ENCODE data around the gene COPS7A.

The COPS7A gene

DNA sequence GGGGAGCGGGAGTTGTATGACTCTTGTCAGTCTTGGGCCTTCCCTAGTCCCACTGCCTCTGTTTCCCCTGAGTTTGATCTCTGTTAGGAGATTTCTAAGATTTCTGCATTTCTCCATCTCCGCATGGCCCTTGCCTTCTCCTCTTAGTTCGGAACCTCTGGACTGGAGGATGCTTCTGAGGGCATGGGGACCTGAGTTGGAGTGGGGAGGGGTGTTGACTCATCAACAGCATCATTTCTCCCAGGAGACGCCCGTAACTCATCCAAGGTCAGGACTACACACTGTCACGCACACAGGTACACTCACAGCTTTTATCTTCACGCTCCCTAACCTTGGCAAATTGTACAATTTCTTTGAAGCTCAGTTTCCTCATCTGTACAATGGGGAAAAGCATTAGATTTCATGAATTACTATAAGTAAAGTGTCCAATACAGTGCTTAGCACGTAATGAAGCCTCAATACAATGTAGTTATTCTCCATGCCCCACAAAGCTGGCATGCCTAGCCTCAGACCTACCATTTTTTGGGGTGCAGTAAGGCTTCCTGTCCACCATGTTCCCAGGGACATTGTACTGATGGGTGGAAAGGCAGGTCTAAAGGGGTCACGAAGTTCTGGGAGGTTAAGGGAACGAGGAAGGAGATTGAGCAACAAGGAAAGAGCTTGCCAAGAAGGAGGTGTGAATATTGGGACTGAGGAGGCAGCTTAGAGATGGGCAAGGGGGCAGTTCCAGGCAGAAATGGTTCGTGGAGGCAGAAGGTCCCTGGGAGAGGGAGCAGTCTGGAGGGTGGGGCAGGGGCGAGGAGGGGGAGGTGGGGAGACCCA, 47.9 kb downstream of the COPS7A start:
- Histone ChIP-seq H3K79me2 (ENCODE audit: insufficient read depth, low read length) (no peaks in the 10 kb centered on the region), H3K4me2 (ENCODE audit: insufficient read depth, low read length) (no peak overlapping the region), H3K27me3 (ENCODE audit: insufficient read depth, low read length, poor library complexity) (peaks cover 21% of the 10 kb centered on the region), H3K9me3 (ENCODE audit: insufficient read depth, low read length, severe bottlenecking) (no peaks in the 10 kb centered on the region), H3K4me3 (ENCODE audit: low read depth in 1 of 2, low read length in 2 of 2) (no peak overlapping the region), H3K4me1 (ENCODE audit: insufficient read depth, low read length) (peaks cover 11% of the 10 kb centered on the region), H2AFZ (ENCODE audit: low read depth, low read length) (no peak overlapping the region), H3K9ac (ENCODE audit: low read depth, low read length) (no peak overlapping the region), H3K27ac (ENCODE audit: low read length) (no peak overlapping the region), H3K36me3 (ENCODE audit: insufficient read depth, low read length) (no peaks in the 10 kb centered on the region), H4K20me1 (ENCODE audit: insufficient read depth, low read length) (peaks cover 11% of the 10 kb centered on the region)
- no peak for ATAC-seq (ENCODE audit: insufficient read depth, low read depth)
- TF ChIP-seq, protein P1, sequence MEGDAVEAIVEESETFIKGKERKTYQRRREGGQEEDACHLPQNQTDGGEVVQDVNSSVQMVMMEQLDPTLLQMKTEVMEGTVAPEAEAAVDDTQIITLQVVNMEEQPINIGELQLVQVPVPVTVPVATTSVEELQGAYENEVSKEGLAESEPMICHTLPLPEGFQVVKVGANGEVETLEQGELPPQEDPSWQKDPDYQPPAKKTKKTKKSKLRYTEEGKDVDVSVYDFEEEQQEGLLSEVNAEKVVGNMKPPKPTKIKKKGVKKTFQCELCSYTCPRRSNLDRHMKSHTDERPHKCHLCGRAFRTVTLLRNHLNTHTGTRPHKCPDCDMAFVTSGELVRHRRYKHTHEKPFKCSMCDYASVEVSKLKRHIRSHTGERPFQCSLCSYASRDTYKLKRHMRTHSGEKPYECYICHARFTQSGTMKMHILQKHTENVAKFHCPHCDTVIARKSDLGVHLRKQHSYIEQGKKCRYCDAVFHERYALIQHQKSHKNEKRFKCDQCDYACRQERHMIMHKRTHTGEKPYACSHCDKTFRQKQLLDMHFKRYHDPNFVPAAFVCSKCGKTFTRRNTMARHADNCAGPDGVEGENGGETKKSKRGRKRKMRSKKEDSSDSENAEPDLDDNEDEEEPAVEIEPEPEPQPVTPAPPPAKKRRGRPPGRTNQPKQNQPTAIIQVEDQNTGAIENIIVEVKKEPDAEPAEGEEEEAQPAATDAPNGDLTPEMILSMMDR (IDR thresholded peaks at IDR 0.05; ENCODE audit: borderline replicate concordance, extremely low read depth, low read length, poor library complexity, severe bottlenecking), result no peak
- TF ChIP-seq EZH2 (IDR thresholded peaks at IDR 0.05; ENCODE audit: borderline replicate concordance, low read depth, low read length, severe bottlenecking), result no peak
- no peak for DNase-seq

DNA sequence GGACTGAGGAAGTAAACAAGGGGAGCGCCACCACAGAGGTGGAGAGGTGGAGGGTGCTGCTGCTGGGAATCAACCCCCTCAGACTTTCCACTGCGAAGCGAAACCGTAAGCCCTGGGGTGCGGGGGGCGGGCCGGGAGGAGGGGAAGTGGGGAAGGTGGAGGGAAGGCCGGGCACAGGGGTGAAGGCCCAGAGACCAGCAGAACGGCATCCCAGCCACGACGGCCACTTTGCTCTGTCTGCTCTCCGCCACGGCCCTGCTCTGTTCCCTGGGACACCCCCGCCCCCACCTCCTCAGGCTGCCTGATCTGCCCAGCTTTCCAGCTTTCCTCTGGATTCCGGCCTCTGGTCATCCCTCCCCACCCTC, 48.5 kb downstream of the COPS7A start, which contains the start of gene LAG3:
Gene LAG3, plus strand, starts transcription at position 190 of the 365 bp plus-strand sequence. CDS start 333 bp downstream, outside the sequence.
- Histone ChIP-seq H3K27ac (ENCODE audit: low read length) (no peak within 1 kb of the TSS), H3K27me3 (ENCODE audit: insufficient read depth, low read length, poor library complexity) (peaks cover 17% of the 10 kb centered on the region), H4K20me1 (ENCODE audit: insufficient read depth, low read length) (peaks cover 11% of the 10 kb centered on the region), H3K9me3 (ENCODE audit: insufficient read depth, low read length, severe bottlenecking) (no peaks in the 10 kb centered on the region), H3K36me3 (ENCODE audit: insufficient read depth, low read length) (no peaks in the 10 kb centered on the region), H2AFZ (ENCODE audit: low read depth, low read length) (no peak within 1 kb of the TSS), H3K4me1 (ENCODE audit: insufficient read depth, low read length) (peaks cover 5% of the 10 kb centered on the region), H3K9ac (ENCODE audit: low read depth, low read length) (no peak within 1 kb of the TSS), H3K79me2 (ENCODE audit: insufficient read depth, low read length) (no peaks in the 10 kb centered on the region), H3K4me3 (ENCODE audit: low read depth in 1 of 2, low read length in 2 of 2) (no peak within 1 kb of the TSS), H3K4me2 (ENCODE audit: insufficient read depth, low read length) (no peak within 1 kb of the TSS)
- TF ChIP-seq EZH2 (IDR thresholded peaks at IDR 0.05; ENCODE audit: borderline replicate concordance, low read depth, low read length, severe bottlenecking), result no peak
- TF ChIP-seq, protein P1 (IDR thresholded peaks at IDR 0.05; ENCODE audit: borderline replicate concordance, extremely low read depth, low read length, poor library complexity, severe bottlenecking), result no peak
- ATAC-seq (ENCODE audit: insufficient read depth, low read depth) (no peak), DNase-seq (no peak)

DNA sequence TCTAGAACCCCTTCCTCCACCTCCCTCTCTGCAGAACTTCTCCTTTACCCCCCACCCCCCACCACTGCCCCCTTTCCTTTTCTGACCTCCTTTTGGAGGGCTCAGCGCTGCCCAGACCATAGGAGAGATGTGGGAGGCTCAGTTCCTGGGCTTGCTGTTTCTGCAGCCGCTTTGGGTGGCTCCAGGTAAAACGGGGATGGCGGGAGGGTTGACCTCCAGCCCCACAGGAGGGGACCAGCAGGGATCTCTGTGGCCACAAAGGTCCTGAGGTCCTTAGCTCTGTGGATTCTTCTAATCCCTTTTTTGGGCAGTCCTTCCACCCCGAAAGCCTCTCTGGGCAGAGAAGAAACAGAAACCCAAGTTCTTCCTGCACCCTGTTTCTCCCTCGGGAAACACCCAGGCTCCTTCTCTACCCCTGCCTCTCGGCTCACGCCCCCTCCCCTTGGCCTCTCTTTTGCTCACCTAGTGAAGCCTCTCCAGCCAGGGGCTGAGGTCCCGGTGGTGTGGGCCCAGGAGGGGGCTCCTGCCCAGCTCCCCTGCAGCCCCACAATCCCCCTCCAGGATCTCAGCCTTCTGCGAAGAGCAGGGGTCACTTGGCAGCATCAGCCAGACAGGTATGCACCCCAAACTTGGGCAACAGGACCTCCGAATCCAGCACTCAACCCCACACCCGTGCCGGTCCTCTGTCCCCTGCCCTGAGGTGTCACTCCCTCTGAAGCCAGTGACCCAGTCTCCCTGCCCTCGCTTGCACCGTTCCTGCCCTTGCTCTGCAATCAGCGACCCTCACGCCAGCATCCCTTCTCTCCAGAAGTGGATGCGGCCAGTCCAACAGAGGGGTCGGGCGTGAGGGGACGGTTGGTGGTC, 49.1 kb downstream of the COPS7A start:
- H2AFZ ChIP-seq (ENCODE audit: low read depth, low read length), result no peak overlapping the region
- DNase-seq (no peak), ATAC-seq (ENCODE audit: insufficient read depth, low read depth) (no peak)
- peaks cover 12% of the 10 kb centered on the region for H3K27me3 ChIP-seq (ENCODE audit: insufficient read depth, low read length, poor library complexity)
- peaks cover under 1% of the 10 kb centered on the region; the same call in 1 of the 2 replicates for H3K4me1 ChIP-seq (ENCODE audit: insufficient read depth, low read length)
- TF ChIP-seq EZH2 (IDR thresholded peaks at IDR 0.05; ENCODE audit: borderline replicate concordance, low read depth, low read length, severe bottlenecking), result no peak
- TF ChIP-seq, protein P1 (IDR thresholded peaks at IDR 0.05; ENCODE audit: borderline replicate concordance, extremely low read depth, low read length, poor library complexity, severe bottlenecking), result no peak
- H3K79me2 ChIP-seq (ENCODE audit: insufficient read depth, low read length), result no peaks in the 10 kb centered on the region
- H3K4me2 ChIP-seq (ENCODE audit: insufficient read depth, low read length), result no peak overlapping the region
- H3K9me3 ChIP-seq (ENCODE audit: insufficient read depth, low read length, severe bottlenecking), result no peaks in the 10 kb centered on the region
- no peak overlapping the region for H3K9ac ChIP-seq (ENCODE audit: low read depth, low read length)
- H3K4me3 ChIP-seq (ENCODE audit: low read depth in 1 of 2, low read length in 2 of 2), result no peak overlapping the region
- peaks cover 6% of the 10 kb centered on the region; the same call in 1 of the 2 replicates for H4K20me1 ChIP-seq (ENCODE audit: insufficient read depth, low read length)
- no peaks in the 10 kb centered on the region for H3K36me3 ChIP-seq (ENCODE audit: insufficient read depth, low read length)
- H3K27ac ChIP-seq (ENCODE audit: low read length), result no peak overlapping the region

All from DND-41 (cell line).